GM11168 (cell line): ENCODE data around the gene CMTM4.
"Not testable (repeated sequence)": the region's sequence is repeated elsewhere in the genome, so short reads cannot be mapped to it uniquely, and the experiment has no call there.

Experiments
- in situ Hi-C: fragments of 300-500 bp; cut with MboI; formaldehyde crosslinking; loops from one replicate; pipeline ENCODE4 v1.12.0; 2022; ENCODE audit warnings: low sequenced_read_pairs; ENCODE audit not compliant: unreplicated experiment

Gene CMTM4

GRCh38 chr16:66650707-66651473 is 45.7 kb downstream of the CMTM4 start:
- in situ Hi-C loops, result no loop called here

GRCh38 chr16:66649636-66650205 is 46.8 kb downstream of the CMTM4 start:
- in situ Hi-C loops, result no loop called here

- in situ Hi-C loops, result no loop called here
Observed at GRCh38 chr16:66649167-66649566, 47.4 kb downstream of the CMTM4 start.

GRCh38 chr16:66647866-66648265 is 48.7 kb downstream of the CMTM4 start:
- in situ Hi-C loops, result no loop called here

- in situ Hi-C loops, result no loop called here
Observed at GRCh38 chr16:66641387-66641786, 55.2 kb downstream of the CMTM4 start.

GRCh38 chr16:66640724-66641314 is 55.7 kb downstream of the CMTM4 start:
- in situ Hi-C loops, result no loop called here

- in situ Hi-C loops, result no loop called here
Observed at GRCh38 chr16:66639091-66639885, 57.3 kb downstream of the CMTM4 start.

- in situ Hi-C loops, result no loop called here
Observed at GRCh38 chr16:66637806-66638205, 58.7 kb downstream of the CMTM4 start.

- in situ Hi-C loops, result no loop called here
Observed at GRCh38 chr16:66636199-66636598, 60.3 kb downstream of the CMTM4 start.

GRCh38 chr16:66635406-66635805 is 61.1 kb downstream of the CMTM4 start:
- in situ Hi-C loops, result no loop called here

- in situ Hi-C loops, result no loop called here
Observed at GRCh38 chr16:66634527-66635196, 61.9 kb downstream of the CMTM4 start.

GRCh38 chr16:66631558-66631957 is 65.0 kb downstream of the CMTM4 start:
- in situ Hi-C loops, result not testable (repeated sequence)

- in situ Hi-C loops, result not testable (repeated sequence)
Observed at GRCh38 chr16:66630561-66631260, 65.8 kb downstream of the CMTM4 start.

GRCh38 chr16:66629856-66630255 is 66.7 kb downstream of the CMTM4 start:
- in situ Hi-C loops, result no loop called here

- in situ Hi-C loops, result not testable (repeated sequence)
Observed at GRCh38 chr16:66627611-66628378, 68.7 kb downstream of the CMTM4 start.

GRCh38 chr16:66623755-66624154 is 72.8 kb downstream of the CMTM4 start:
- in situ Hi-C loops, result no loop called here

GRCh38 chr16:66622863-66623262 is 73.7 kb downstream of the CMTM4 start:
- in situ Hi-C loops, result no loop called here

- in situ Hi-C loops, result no loop called here
Observed at GRCh38 chr16:66621973-66622372, 74.6 kb downstream of the CMTM4 start.

- in situ Hi-C loops, result no loop called here
Observed at GRCh38 chr16:66620429-66620795, 76.1 kb downstream of the CMTM4 start.
